Naive B cell (primary cell): ENCODE measurements around the gene TRDMT1. TPM values are rescaled to one million over a fixed set of nuclear protein-coding genes. Genes with fewer than 3 reads are reported as not detected.

Source experiments
- ATAC-seq, 2 donors: fragments of 150-1000 bp; cut with Tn5 transposase; 2 replicates each; pipeline ENCODE4 v1.10.0; 2021; ENCODE audit warnings: low read depth in 2 of 2, mild to moderate bottlenecking in 2 of 2, moderate library complexity in 2 of 2
- DNase-seq: peaks from one replicate; pipeline ENCODE4 v3.0.0; 2022
- H3K27ac Mint-ChIP-seq, 6 donors: one replicate each; pipeline ENCODE4 v1.8.0; 2020 to 2022; ENCODE audit warnings: mild to moderate bottlenecking in 6 of 6, mixed read lengths in 6 of 6, moderate library complexity in 5 of 6, inconsistent platforms in 2 of 6
- H3K27me3 Mint-ChIP-seq, 3 donors: one replicate each; pipeline ENCODE4 v1.8.0; 2021 to 2022; ENCODE audit warnings: mixed read lengths in 3 of 3, mild to moderate bottlenecking in 1 of 3
- H3K36me3 Mint-ChIP-seq, 2 donors: one replicate each; pipeline ENCODE4 v1.8.0; 2020 to 2022; ENCODE audit warnings: mixed read lengths in 2 of 2, inconsistent platforms in 1 of 2, mild to moderate bottlenecking in 1 of 2
- H3K4me1 Mint-ChIP-seq, 3 donors: one replicate each; pipeline ENCODE4 v1.8.0; 2020 to 2022; ENCODE audit warnings: mixed read lengths in 3 of 3, inconsistent platforms in 1 of 3, mild to moderate bottlenecking in 1 of 3, moderate library complexity in 1 of 3
- H3K4me3 Mint-ChIP-seq, 8 donors: one replicate each; pipeline ENCODE4 v1.8.0; 2020 to 2022; ENCODE audit warnings: mild to moderate bottlenecking in 8 of 8, mixed read lengths in 8 of 8, moderate library complexity in 8 of 8, inconsistent platforms in 2 of 8
- H3K9me3 Mint-ChIP-seq, 7 donors: one replicate each; pipeline ENCODE4 v1.8.0; 2020 to 2022; ENCODE audit warnings: mixed read lengths in 7 of 7, mild to moderate bottlenecking in 5 of 7, inconsistent platforms in 2 of 7, moderate library complexity in 1 of 7
- polyA plus RNA-seq, 6 donors: library from polyadenylated mRNA; unstranded; fragments of 300-500 nt; fragmentation: Illumina TruSeq; gene quantifications; one replicate each; pipeline ENCODE4 v1.2.3, GENCODE V29; 2021; ENCODE audit warnings: low read depth in 6 of 6

TRDMT1 gene
- polyA plus RNA-seq, 6 donors from 2014 or later, result 6.9 to 15.5 (median 9.6) TPM

DNA sequence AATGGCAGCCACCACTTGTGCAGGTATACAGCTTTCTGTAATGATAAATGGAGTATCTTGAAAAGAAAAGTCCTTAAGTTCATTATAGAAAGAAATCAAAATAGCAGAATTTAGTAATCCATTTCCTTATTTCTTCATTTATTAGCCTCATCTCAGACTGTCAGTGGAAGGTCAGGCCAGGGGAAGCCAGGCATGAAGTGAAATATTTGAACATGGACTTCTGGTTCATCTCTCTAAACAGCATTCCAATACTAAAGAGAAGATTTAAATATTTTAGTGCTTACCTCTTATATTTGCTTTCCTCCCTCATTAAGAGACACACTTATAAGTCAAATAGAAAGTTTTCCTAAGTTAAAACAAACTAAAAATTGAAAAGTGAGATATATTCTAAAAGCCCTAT lies 26.8 kb downstream of the TRDMT1 start:
- no peaks in the 10 kb centered on the region for H3K27me3 Mint-ChIP-seq

DNA sequence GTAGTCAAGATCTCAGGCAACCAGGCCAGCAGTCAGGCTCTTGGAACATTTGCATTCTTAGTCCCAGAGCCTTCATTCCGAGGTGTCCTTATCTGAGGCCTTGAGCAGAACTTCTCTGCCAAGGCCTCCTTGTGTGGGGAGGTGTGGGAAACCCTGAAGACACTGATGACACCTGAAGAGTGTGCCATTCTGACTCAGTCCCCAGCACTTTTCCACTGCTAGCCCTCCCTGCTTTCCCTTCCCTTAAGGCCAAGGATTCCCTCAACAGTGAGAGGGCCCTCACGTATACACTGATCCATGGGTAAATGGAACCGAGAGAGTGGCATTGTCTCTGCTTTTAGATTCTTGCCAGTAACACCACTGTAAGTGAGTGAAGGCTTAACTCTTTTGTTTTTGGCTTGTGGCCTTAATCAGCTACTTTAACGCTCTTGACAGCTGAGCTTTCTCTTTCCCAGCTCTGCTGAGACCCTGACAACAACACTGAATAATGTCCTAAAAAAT lies 30.3 kb downstream of the TRDMT1 start:
- ATAC-seq (no peak), DNase-seq (no peak)
- H3K9me3 Mint-ChIP-seq, result peaks cover 0 to 2% (median 0%) of the 10 kb centered on the region in 7 donors
- H3K4me1 Mint-ChIP-seq, result peaks cover 0 to 10% (median 6%) of the 10 kb centered on the region in 3 donors
- H3K36me3 Mint-ChIP-seq, result peaks cover 0 to 9% of the 10 kb centered on the region in 2 donors
- no peaks in the 10 kb centered on the region for H3K27me3 Mint-ChIP-seq
- no peak overlapping the region for H3K27ac Mint-ChIP-seq
- no peak overlapping the region for H3K4me3 Mint-ChIP-seq

More for the DNA sequence above, 26.8 kb downstream of the TRDMT1 start:
- H3K9me3 Mint-ChIP-seq, result no peaks in the 10 kb centered on the region
- no peak overlapping the region for H3K4me3 Mint-ChIP-seq
- H3K4me1 Mint-ChIP-seq, result peaks cover 0 to 11% (median 6%) of the 10 kb centered on the region in 3 donors
- H3K36me3 Mint-ChIP-seq, result peaks cover 0 to 4% of the 10 kb centered on the region in 2 donors
- no peak overlapping the region for H3K27ac Mint-ChIP-seq
- ATAC-seq (no peak), DNase-seq (no peak)

DNA sequence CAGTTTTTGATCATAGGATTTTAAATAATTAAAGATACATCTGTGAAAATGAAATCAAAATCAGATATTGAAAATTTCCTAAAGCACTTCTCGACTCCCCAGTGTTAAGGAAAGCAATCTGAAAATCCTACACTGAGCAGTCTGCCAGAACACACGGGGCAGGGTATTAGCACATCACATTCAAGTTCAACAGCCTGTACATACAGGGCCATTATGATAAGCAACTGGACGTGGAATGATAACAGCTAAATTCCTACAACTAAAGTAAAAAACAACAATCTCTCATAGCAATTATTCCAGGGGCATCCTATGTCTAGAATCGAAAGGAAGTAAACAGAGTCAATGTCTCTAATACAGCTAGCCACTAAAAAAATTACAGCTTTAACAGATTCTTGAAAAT lies 31.7 kb downstream of the TRDMT1 start:
- peaks cover 0 to 9% of the 10 kb centered on the region in 2 donors for H3K36me3 Mint-ChIP-seq
- DNase-seq (no peak), ATAC-seq (no peak)
- no peaks in the 10 kb centered on the region for H3K4me1 Mint-ChIP-seq
- no peaks in the 10 kb centered on the region for H3K27me3 Mint-ChIP-seq
- H3K4me3 Mint-ChIP-seq, result no peak overlapping the region
- peaks cover 0 to 3% (median 0%) of the 10 kb centered on the region in 7 donors for H3K9me3 Mint-ChIP-seq
- H3K27ac Mint-ChIP-seq, result no peak overlapping the region

DNA sequence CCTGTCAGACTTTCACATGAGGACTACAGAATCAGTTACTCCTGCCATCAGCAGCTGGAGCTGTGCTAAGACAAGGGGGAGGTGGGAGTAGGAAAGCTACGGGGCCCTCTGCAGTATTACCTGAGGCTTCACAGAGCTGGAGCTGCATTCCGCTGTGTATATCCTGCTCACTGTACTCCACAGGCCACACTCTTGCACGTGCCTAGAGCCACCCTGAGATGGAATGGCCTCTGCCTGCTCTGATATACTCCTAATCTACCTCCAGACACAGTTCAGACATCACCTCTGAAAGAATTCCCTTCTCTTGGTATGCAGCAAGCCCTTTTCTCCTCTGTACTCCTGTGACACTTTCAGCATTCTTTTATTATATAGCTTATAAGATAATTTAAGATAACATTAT lies 34.8 kb downstream of the TRDMT1 start:
- H3K27me3 Mint-ChIP-seq, result no peaks in the 10 kb centered on the region
- H3K36me3 Mint-ChIP-seq, result peaks cover 0 to 5% of the 10 kb centered on the region in 2 donors
- no peak overlapping the region for H3K27ac Mint-ChIP-seq
- H3K4me1 Mint-ChIP-seq, result no peaks in the 10 kb centered on the region
- ATAC-seq (no peak), DNase-seq (no peak)
- H3K9me3 Mint-ChIP-seq, result peaks cover 0 to 6% (median 0%) of the 10 kb centered on the region in 7 donors
- no peak overlapping the region for H3K4me3 Mint-ChIP-seq

DNA sequence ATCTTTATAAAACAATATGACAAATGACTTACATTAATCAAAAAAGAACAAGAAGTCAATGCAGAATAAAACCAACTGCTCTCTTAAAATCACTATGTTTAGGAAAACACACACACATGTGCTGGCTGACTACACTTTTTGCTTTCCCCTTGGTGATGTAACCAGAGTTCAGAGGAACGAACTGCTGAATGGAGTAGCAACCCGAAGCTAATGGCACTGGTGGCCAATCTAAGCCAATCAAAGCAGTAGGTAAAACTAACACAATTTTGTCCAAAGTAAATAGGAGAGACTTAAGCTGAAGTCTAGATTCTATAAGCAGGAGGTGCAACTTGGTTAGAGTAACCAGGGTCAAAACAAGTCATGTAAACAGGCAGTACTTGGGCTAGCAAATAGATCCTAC lies 38.6 kb downstream of the TRDMT1 start:
- DNase-seq (no peak), ATAC-seq (no peak)
- Mint-ChIP-seq H3K4me1 (no peaks in the 10 kb centered on the region), H3K27ac (peak overlapping the region in 1 of 6 donors; percentile 51), H3K9me3 (peaks cover 0 to 6% (median 0%) of the 10 kb centered on the region in 7 donors), H3K4me3 (no peak overlapping the region), H3K27me3 (no peaks in the 10 kb centered on the region), H3K36me3 (no peaks in the 10 kb centered on the region)

DNA sequence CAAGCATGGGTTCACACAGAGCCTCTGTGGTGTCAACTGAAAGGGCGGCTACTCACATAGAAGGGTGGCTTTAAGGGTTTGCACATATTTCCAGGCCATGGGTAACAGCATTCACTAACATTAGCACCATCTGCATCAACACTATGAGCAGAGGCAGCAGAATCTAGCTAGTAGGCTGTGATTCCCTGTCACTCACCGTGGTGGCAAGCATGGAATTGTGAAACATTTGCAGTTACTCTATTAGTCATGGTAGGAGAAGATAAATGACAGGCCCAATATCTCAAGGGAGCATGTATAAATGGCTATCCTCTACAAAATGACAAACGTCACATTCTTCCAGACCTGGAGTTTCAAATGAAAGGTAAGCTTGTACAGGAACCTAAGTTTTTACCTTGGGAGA lies 39.7 kb downstream of the TRDMT1 start:
- ATAC-seq (no peak), DNase-seq (no peak)
- no peak overlapping the region for H3K27ac Mint-ChIP-seq
- peaks cover 0 to under 1% of the 10 kb centered on the region in 2 donors for H3K36me3 Mint-ChIP-seq
- no peaks in the 10 kb centered on the region for H3K4me1 Mint-ChIP-seq
- H3K27me3 Mint-ChIP-seq, result no peaks in the 10 kb centered on the region
- peaks cover 0 to 6% (median 0%) of the 10 kb centered on the region in 7 donors for H3K9me3 Mint-ChIP-seq
- H3K4me3 Mint-ChIP-seq, result no peak overlapping the region

DNA sequence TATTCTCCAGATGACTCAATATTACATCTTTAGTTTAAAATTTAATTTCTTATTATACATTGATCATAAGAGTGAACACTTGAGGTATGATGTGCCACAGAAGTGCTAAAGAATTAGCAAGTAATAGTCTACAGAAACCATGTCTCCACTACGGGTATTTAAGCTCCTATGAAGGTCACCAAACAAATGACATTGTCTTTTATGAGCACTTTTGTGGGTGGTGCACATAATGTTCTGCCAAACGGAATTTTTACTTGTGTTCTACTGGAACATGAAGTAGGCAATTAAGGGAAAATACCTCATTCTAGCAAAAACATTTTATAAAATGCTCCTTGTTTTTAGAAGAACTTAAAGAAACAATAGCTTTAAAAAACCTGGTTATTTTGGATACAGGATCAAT lies 44.4 kb downstream of the TRDMT1 start:
- Mint-ChIP-seq H3K4me1 (no peaks in the 10 kb centered on the region), H3K4me3 (no peak overlapping the region), H3K36me3 (peaks cover 6 to 14% of the 10 kb centered on the region in 2 donors), H3K9me3 (no peaks in the 10 kb centered on the region), H3K27ac (no peak overlapping the region), H3K27me3 (no peaks in the 10 kb centered on the region)
- no peak for ATAC-seq
- no peak for DNase-seq

DNA sequence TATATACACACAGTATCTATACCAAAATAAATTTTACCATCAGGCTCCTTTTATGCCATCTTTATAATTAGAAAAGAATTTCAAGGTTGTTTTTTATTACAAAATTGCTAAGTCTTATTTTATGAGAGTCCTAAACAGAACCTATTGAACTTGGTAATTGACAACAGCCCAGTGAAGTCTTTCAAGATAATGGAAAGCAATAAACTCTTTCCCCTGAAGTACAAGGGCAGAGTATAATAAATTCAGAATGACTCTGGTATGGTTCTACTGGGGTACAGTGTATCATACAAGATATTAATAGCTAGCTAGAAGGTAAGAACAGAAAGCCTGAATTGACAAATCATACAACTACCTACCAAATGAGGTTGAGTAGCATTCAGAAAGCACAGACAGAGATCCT lies 45.6 kb downstream of the TRDMT1 start:
- Mint-ChIP-seq H3K36me3 (peaks cover 6 to 14% of the 10 kb centered on the region in 2 donors), H3K4me3 (no peak overlapping the region), H3K27me3 (no peaks in the 10 kb centered on the region), H3K27ac (no peak overlapping the region), H3K4me1 (no peaks in the 10 kb centered on the region), H3K9me3 (no peaks in the 10 kb centered on the region)
- DNase-seq (no peak), ATAC-seq (no peak)

DNA sequence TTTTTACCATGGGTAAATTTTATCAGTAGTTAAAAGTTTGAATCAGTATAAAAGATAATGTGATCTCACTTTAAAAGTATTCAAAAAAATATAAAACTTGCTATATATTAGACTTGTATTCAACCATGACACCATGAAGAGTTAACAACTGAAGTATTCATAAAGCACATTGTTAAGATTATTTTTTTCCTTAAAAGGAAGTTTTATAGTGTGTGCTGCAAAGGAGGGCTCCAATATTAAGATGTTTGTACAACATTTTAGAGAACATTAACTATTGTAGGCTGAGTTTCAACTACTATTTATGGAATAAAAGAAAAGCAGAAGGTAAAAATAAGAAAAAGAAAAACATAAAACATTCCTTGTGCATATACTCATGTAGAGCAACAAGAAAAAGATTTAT lies 47.4 kb downstream of the TRDMT1 start:
- no peak overlapping the region for H3K27ac Mint-ChIP-seq
- H3K4me1 Mint-ChIP-seq, result no peaks in the 10 kb centered on the region
- H3K36me3 Mint-ChIP-seq, result peaks cover 12 to 22% of the 10 kb centered on the region in 2 donors
- H3K9me3 Mint-ChIP-seq, result no peaks in the 10 kb centered on the region
- H3K4me3 Mint-ChIP-seq, result no peak overlapping the region
- ATAC-seq (no peak), DNase-seq (no peak)
- H3K27me3 Mint-ChIP-seq, result no peaks in the 10 kb centered on the region

DNA sequence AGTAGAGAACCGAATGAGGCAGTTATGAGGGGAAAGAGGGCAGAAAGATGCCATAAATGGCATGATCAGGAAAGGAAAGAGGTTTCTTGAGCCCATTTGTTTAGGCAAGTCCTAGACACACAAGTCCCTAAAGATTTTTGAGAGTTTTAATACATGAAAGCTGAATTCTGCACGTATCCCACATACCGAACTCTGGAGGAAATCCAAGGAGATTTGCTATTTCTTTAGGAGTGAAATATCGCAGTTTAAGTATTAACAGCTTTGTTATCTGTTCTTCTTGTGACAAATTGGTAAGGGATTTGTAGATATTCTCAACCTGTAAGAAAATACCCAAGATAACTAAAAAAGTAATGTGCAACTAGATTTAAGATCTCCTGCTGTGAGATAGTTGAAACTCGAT lies 48.2 kb downstream of the TRDMT1 start:
- no peaks in the 10 kb centered on the region for H3K27me3 Mint-ChIP-seq
- H3K4me1 Mint-ChIP-seq, result no peaks in the 10 kb centered on the region
- H3K9me3 Mint-ChIP-seq, result no peaks in the 10 kb centered on the region
- ATAC-seq (no peak), DNase-seq (no peak)
- H3K4me3 Mint-ChIP-seq, result no peak overlapping the region
- H3K36me3 Mint-ChIP-seq, result peaks cover 12 to 22% of the 10 kb centered on the region in 2 donors
- H3K27ac Mint-ChIP-seq, result peak overlapping the region in 1 of 6 donors; percentile 40

DNA sequence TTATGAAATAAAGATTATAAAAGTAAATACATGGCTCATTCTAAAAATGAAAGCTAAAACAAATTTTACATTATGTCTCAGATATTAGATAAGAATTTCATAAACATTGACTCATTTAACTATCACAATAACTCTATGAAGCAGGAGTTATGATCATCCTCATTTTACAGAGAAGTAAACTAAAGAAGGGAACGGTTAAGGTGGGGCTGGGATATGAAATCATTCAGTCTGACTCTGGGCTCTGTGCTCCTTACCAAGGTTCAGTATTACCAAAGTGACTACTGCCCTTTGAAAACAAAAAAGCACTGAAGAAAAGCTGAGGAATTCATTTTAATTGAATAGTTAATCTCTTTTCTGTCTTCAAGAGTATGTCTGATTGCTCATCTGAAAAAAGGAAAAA lies 49.8 kb downstream of the TRDMT1 start:
- no peaks in the 10 kb centered on the region for H3K4me1 Mint-ChIP-seq
- H3K4me3 Mint-ChIP-seq, result no peak overlapping the region
- ATAC-seq (no peak), DNase-seq (no peak)
- H3K27ac Mint-ChIP-seq, result peak overlapping the region in 1 of 6 donors; percentile 24
- no peaks in the 10 kb centered on the region for H3K27me3 Mint-ChIP-seq
- H3K36me3 Mint-ChIP-seq, result peaks cover 17 to 20% of the 10 kb centered on the region in 2 donors
- no peaks in the 10 kb centered on the region for H3K9me3 Mint-ChIP-seq

DNA sequence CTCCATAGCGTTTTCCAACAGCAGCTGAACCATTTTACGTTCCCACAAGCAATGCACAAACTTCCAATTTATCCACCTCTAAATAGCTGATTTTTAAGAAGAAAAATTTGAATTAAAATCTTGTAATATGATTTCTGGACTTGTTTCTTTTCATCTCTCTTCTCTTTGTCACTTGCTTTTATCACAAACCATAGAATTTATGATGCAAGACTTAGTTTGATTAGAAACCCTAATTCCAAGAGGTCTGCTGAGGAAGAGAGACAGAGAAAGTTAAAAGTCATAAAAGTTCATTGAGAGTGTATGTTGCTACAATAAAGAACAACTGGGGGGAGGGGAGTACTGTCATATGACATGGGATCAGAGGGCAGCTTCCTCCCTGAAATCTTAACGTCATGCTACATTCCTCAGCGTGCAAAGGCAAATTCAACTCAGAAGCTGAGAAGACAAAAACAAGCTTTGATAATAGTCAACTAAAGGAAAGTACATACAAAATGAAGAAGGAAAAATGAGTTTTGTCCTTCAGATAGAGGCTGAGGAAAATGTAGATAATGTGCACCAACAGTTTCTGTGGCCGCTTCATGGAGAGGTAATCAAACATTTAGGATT lies 53.5 kb downstream of the TRDMT1 start:
- Mint-ChIP-seq H3K4me1 (no peaks in the 10 kb centered on the region), H3K27me3 (no peaks in the 10 kb centered on the region), H3K4me3 (no peak overlapping the region), H3K27ac (peak overlapping the region in 1 of 6 donors; percentile 16), H3K9me3 (no peaks in the 10 kb centered on the region), H3K36me3 (peaks cover 14 to 17% of the 10 kb centered on the region in 2 donors)
- DNase-seq (no peak), ATAC-seq (no peak)

DNA sequence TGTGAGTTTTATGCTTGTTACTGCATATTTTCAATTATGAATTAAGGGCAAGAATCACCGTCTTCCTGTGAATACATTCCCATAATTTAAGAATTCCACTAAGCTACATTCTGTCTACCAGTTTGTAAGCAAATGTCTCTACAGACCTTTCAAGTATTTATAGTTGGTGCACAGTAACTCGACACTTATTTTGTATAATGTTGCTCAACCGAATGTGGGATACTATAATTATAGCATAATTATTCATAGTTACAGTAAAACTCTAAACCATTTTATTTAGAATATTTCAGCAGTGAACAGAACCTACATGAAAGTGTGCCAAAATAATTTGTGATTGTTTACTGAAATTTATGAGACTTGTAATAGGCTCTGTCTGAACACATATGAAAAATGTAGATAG lies 54.6 kb downstream of the TRDMT1 start:
- ATAC-seq, result no peak
- no peaks in the 10 kb centered on the region for H3K27me3 Mint-ChIP-seq
- H3K4me3 Mint-ChIP-seq, result no peak overlapping the region
- H3K9me3 Mint-ChIP-seq, result no peaks in the 10 kb centered on the region
- no peaks in the 10 kb centered on the region for H3K4me1 Mint-ChIP-seq
- no peak overlapping the region for H3K27ac Mint-ChIP-seq
- H3K36me3 Mint-ChIP-seq, result peaks cover 7 to 12% of the 10 kb centered on the region in 2 donors
- no peak for DNase-seq

DNA sequence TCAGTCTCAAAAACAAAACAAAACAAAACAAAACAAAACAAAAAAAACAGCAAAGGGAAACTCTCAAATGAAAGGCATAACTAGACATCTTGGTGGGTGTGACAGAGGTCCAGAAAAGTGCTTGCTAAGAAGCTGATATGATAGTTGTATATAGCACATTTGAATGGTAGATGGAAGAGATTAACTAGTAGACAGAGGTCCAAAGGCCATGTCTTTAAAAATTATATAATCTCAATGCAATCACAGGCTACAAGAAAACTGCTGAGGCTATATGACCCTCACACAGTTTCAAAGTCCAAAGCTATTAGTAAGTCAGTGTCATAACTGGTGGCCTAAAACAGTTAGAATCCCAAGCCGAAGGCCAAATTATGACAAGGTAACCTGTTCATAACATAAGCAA lies 56.2 kb downstream of the TRDMT1 start:
- Mint-ChIP-seq H3K27ac (no peak overlapping the region), H3K4me3 (no peak overlapping the region), H3K4me1 (no peaks in the 10 kb centered on the region), H3K36me3 (peaks cover 3 to 19% of the 10 kb centered on the region in 2 donors), H3K9me3 (peaks cover 0 to 12% (median 4%) of the 10 kb centered on the region in 7 donors), H3K27me3 (no peaks in the 10 kb centered on the region)
- no peak for DNase-seq
- no peak for ATAC-seq
